HUES48 (cell line): ENCODE results near the gene NR5A1.

Source experiments
- H3K27ac ChIP-seq: one replicate; pipeline ENCODE4 v1.7.0; 2013; ENCODE audit warnings: low read depth, low read length, inconsistent platforms
- H3K27me3 ChIP-seq: 2 replicates; pipeline ENCODE4 v1.6.1; 2013; ENCODE audit warnings: mild to moderate bottlenecking, low read length; ENCODE audit not compliant: control insufficient read depth, insufficient read depth
- H3K36me3 ChIP-seq: 2 replicates; pipeline ENCODE4 v1.6.1; 2013; ENCODE audit warnings: low read length; ENCODE audit not compliant: control insufficient read depth, insufficient read depth
- H3K4me1 ChIP-seq: 2 replicates; pipeline ENCODE4 v1.6.1; 2013; ENCODE audit warnings: mild to moderate bottlenecking, low read length; ENCODE audit not compliant: control insufficient read depth, insufficient read depth
- H3K4me3 ChIP-seq: 2 replicates; pipeline ENCODE4 v1.5.1; 2013; ENCODE audit warnings: mild to moderate bottlenecking, low read depth, low read length
- H3K9ac ChIP-seq: 2 replicates; pipeline ENCODE4 v1.6.1; 2013; ENCODE audit warnings: mild to moderate bottlenecking, low read depth, low read length, moderate library complexity
- H3K9me3 ChIP-seq: 2 replicates; pipeline ENCODE4 v1.6.1; 2013; ENCODE audit warnings: low read length; ENCODE audit not compliant: control insufficient read depth, insufficient read depth

The NR5A1 gene

GRCh38 chr9:124439086-124439485 is 68.1 kb downstream of the NR5A1 start:
- H3K27ac ChIP-seq, result no peak overlapping the region
- no peaks in the 10 kb centered on the region for H3K36me3 ChIP-seq
- no peak overlapping the region for H3K9ac ChIP-seq
- no peak overlapping the region for H3K4me3 ChIP-seq
- no peaks in the 10 kb centered on the region for H3K4me1 ChIP-seq
- no peaks in the 10 kb centered on the region for H3K9me3 ChIP-seq
- no peaks in the 10 kb centered on the region for H3K27me3 ChIP-seq

GRCh38 chr9:124438091-124438490 is 69.1 kb downstream of the NR5A1 start:
- H3K9me3 ChIP-seq, result no peaks in the 10 kb centered on the region
- H3K27ac ChIP-seq, result no peak overlapping the region
- no peaks in the 10 kb centered on the region for H3K4me1 ChIP-seq
- no peaks in the 10 kb centered on the region for H3K27me3 ChIP-seq
- H3K9ac ChIP-seq, result no peak overlapping the region
- no peak overlapping the region for H3K4me3 ChIP-seq
- H3K36me3 ChIP-seq, result no peaks in the 10 kb centered on the region

GRCh38 chr9:124437086-124437485 is 70.1 kb downstream of the NR5A1 start:
- H3K4me1 ChIP-seq, result no peaks in the 10 kb centered on the region
- H3K9me3 ChIP-seq, result no peaks in the 10 kb centered on the region
- no peak overlapping the region for H3K27ac ChIP-seq
- no peaks in the 10 kb centered on the region for H3K36me3 ChIP-seq
- H3K4me3 ChIP-seq, result no peak overlapping the region
- H3K27me3 ChIP-seq, result no peaks in the 10 kb centered on the region
- no peak overlapping the region for H3K9ac ChIP-seq

- Histone ChIP-seq H3K4me3 (no peak overlapping the region), H3K9me3 (no peaks in the 10 kb centered on the region), H3K9ac (no peak overlapping the region), H3K4me1 (no peaks in the 10 kb centered on the region), H3K27me3 (no peaks in the 10 kb centered on the region), H3K27ac (no peak overlapping the region), H3K36me3 (no peaks in the 10 kb centered on the region)
Observed at GRCh38 chr9:124436320-124436719, 70.9 kb downstream of the NR5A1 start.
